H9 (cell line): Measurements from ENCODE around the gene RRP36. TPM values are rescaled to one million over a fixed set of nuclear protein-coding genes. Genes with fewer than 3 reads are reported as not detected.

ENCODE experiments used
- DNase-seq: peaks from one replicate; pipeline ENCODE4 v3.0.0-alpha.2; 2017
- H2AFZ ChIP-seq: one replicate; pipeline ENCODE4 v1.6.1; 2013; ENCODE audit warnings: mild to moderate bottlenecking, low read length, control low read depth, moderate library complexity
- H2AK5ac ChIP-seq: 2 replicates; pipeline ENCODE4 v1.6.1; 2013; ENCODE audit warnings: low read length, control low read depth, mixed read lengths; ENCODE audit not compliant: insufficient read length
- H2BK120ac ChIP-seq: one replicate; pipeline ENCODE4 v1.6.1; 2013; ENCODE audit warnings: low read depth, mild to moderate bottlenecking, low read length, control low read depth, inconsistent platforms; ENCODE audit not compliant: poor library complexity, severe bottlenecking
- H2BK12ac ChIP-seq: 2 replicates; pipeline ENCODE4 v1.6.1; 2013; ENCODE audit warnings: low read length, control low read depth, mixed read lengths, low read depth; ENCODE audit not compliant: insufficient read length
- H2BK15ac ChIP-seq: 2 replicates; pipeline ENCODE4 v1.6.1; 2013; ENCODE audit warnings: low read depth, low read length, control low read depth
- H2BK20ac ChIP-seq: one replicate; pipeline ENCODE4 v1.6.1; 2013; ENCODE audit warnings: low read depth, mild to moderate bottlenecking, low read length, control low read depth, inconsistent platforms; ENCODE audit not compliant: poor library complexity, severe bottlenecking
- H2BK5ac ChIP-seq: 2 replicates; pipeline ENCODE4 v1.6.1; 2013; ENCODE audit warnings: low read length, control low read depth, mixed read lengths; ENCODE audit not compliant: insufficient read length
- H3K14ac ChIP-seq: 2 replicates; pipeline ENCODE4 v1.6.1; 2013; ENCODE audit warnings: low read length, control low read depth; ENCODE audit not compliant: insufficient read depth
- H3K18ac ChIP-seq: 2 replicates; pipeline ENCODE4 v1.6.1; 2013; ENCODE audit warnings: low read depth, mild to moderate bottlenecking, mixed read lengths, low read length, control low read depth; ENCODE audit not compliant: insufficient read length
- H3K23ac ChIP-seq: 2 replicates; pipeline ENCODE4 v1.6.1; 2013; ENCODE audit warnings: low read length, control low read depth, mixed read lengths, low read depth; ENCODE audit not compliant: insufficient read length
- H3K23me2 ChIP-seq: 2 replicates; pipeline ENCODE4 v1.6.1; 2013; ENCODE audit warnings: low read depth, mild to moderate bottlenecking, mixed read lengths, low read length, control low read depth; ENCODE audit not compliant: insufficient read length, poor library complexity, severe bottlenecking
- H3K27ac ChIP-seq: 2 replicates; pipeline ENCODE4 v1.5.1; 2013; ENCODE audit warnings: low read length, control low read depth, mixed read lengths, low read depth; ENCODE audit not compliant: insufficient read length
- H3K27me3 ChIP-seq: 2 replicates; pipeline ENCODE4 v1.6.1; 2013; ENCODE audit warnings: low read length, control low read depth, inconsistent platforms; ENCODE audit not compliant: insufficient read depth
- H3K4ac ChIP-seq: 2 replicates; pipeline ENCODE4 v1.6.1; 2013; ENCODE audit warnings: low read depth, mild to moderate bottlenecking, control low read depth, inconsistent platforms, low read length, moderate library complexity
- H3K4me1 ChIP-seq: 2 replicates; pipeline ENCODE4 v1.6.1; 2013; ENCODE audit warnings: low read length, control low read depth, inconsistent platforms; ENCODE audit not compliant: insufficient read depth
- H3K4me2 ChIP-seq: 2 replicates; pipeline ENCODE4 v1.6.1; 2013; ENCODE audit warnings: low read length, control low read depth, mixed read lengths; ENCODE audit not compliant: insufficient read length, insufficient read depth
- H3K56ac ChIP-seq: 2 replicates; pipeline ENCODE4 v1.6.1; 2013; ENCODE audit warnings: low read depth, mild to moderate bottlenecking, mixed read lengths, low read length, control low read depth; ENCODE audit not compliant: insufficient read length
- H3K79me1 ChIP-seq: 2 replicates; pipeline ENCODE4 v1.6.1; 2013; ENCODE audit warnings: low read depth, mild to moderate bottlenecking, moderate library complexity, low read length, control low read depth, inconsistent platforms; ENCODE audit not compliant: insufficient read depth, poor library complexity, severe bottlenecking
- H3K79me2 ChIP-seq: 2 replicates; pipeline ENCODE4 v1.6.1; 2013; ENCODE audit warnings: low read length, control low read depth, inconsistent platforms; ENCODE audit not compliant: insufficient read depth
- H3K9ac ChIP-seq: 2 replicates; pipeline ENCODE4 v1.6.1; 2013; ENCODE audit warnings: low read length, control low read depth, mixed read lengths; ENCODE audit not compliant: insufficient read length; ENCODE audit errors: extremely low read depth
- H3K9me3 ChIP-seq: one replicate; pipeline ENCODE4 v1.6.1; 2013; ENCODE audit warnings: low read depth, low read length, inconsistent platforms; ENCODE audit not compliant: control insufficient read depth
- H3T11ph ChIP-seq: one replicate; pipeline ENCODE4 v1.6.1; 2013; ENCODE audit warnings: mild to moderate bottlenecking, low read length, control low read depth, inconsistent platforms
- H4K20me1 ChIP-seq: one replicate; pipeline ENCODE4 v1.6.1; 2013; ENCODE audit not compliant: control insufficient read depth, insufficient read length, insufficient read depth
- H4K5ac ChIP-seq: 2 replicates; pipeline ENCODE4 v1.6.1; 2013; ENCODE audit warnings: low read depth, mild to moderate bottlenecking, mixed read lengths, low read length, control low read depth; ENCODE audit not compliant: insufficient read length
- H4K8ac ChIP-seq: replicated peaks from 2 replicates; pipeline ENCODE4 v1.6.1; 2013; ENCODE audit warnings: low read length, control low read depth, mixed read lengths, low read depth; ENCODE audit not compliant: insufficient read length
- H4K91ac ChIP-seq: 2 replicates; pipeline ENCODE4 v1.6.1; 2013; ENCODE audit warnings: low read depth, mild to moderate bottlenecking, moderate library complexity, mixed read lengths, low read length, control low read depth; ENCODE audit not compliant: insufficient read length
- H3K27ac Mint-ChIP-seq, 3 experiments: 2 replicates in 2 of 3; 3 replicates in 1 of 3; pipeline ENCODE4 v1.8.0; 2020 to 2021; ENCODE audit warnings: mixed read lengths in 3 of 3, mild to moderate bottlenecking in 1 of 3, moderate library complexity in 1 of 3
- H3K27me3 Mint-ChIP-seq: 2 replicates; pipeline ENCODE4 v1.8.0; 2021; ENCODE audit warnings: low read depth, mild to moderate bottlenecking, moderate library complexity, mixed read lengths
- H3K36me3 Mint-ChIP-seq, 3 experiments: 2 replicates in 2 of 3; 3 replicates in 1 of 3; pipeline ENCODE4 v1.8.0; 2020 to 2021; ENCODE audit warnings: low read depth in 3 of 3, mixed read lengths in 3 of 3; ENCODE audit not compliant: insufficient read depth in 1 of 3
- H3K4me1 Mint-ChIP-seq, 2 experiments: 2 replicates each; pipeline ENCODE4 v1.8.0; 2020; ENCODE audit warnings: mixed read lengths in 2 of 2
- H3K4me3 Mint-ChIP-seq, 2 experiments: 2 replicates in 1 of 2; 3 replicates in 1 of 2; pipeline ENCODE4 v1.8.0; 2020 to 2021; ENCODE audit warnings: mild to moderate bottlenecking in 2 of 2, mixed read lengths in 2 of 2, moderate library complexity in 1 of 2
- H3K9me3 Mint-ChIP-seq, 2 experiments: 2 replicates in 1 of 2; 3 replicates in 1 of 2; pipeline ENCODE4 v1.8.0; 2020; ENCODE audit warnings: mild to moderate bottlenecking in 2 of 2, mixed read lengths in 2 of 2, moderate library complexity in 1 of 2
- WGBS: extraction: QIAGEN DNeasy Blood & Tissue Kit; methylation state at CpG from one replicate; pipeline ENCODE4 v1.1.7; 2013; ENCODE audit warnings: missing lambda C conversion rate, low lambda C conversion rate, mixed read lengths; ENCODE audit not compliant: insufficient read length; ENCODE audit errors: extremely low coverage; 5-methylcytosine and 5-hydroxymethylcytosine counted together
- total RNA-seq: library from RNA; stranded (reverse); gene quantifications from 2 replicates; pipeline ENCODE4 v1.2.1, GENCODE V29; 2021
- TF ChIP-seq, protein P1 (sequence below): fragments of 200-600 bp; sonication (generic); conservative IDR thresholded peaks from 3 replicates; pipeline ENCODE4 v1.8.0; 2021; ENCODE audit warnings: antibody characterized with exemption, mild to moderate bottlenecking

RRP36 gene
- total RNA-seq, 1 experiment from 2014 or later: 117 TPM

DNA sequence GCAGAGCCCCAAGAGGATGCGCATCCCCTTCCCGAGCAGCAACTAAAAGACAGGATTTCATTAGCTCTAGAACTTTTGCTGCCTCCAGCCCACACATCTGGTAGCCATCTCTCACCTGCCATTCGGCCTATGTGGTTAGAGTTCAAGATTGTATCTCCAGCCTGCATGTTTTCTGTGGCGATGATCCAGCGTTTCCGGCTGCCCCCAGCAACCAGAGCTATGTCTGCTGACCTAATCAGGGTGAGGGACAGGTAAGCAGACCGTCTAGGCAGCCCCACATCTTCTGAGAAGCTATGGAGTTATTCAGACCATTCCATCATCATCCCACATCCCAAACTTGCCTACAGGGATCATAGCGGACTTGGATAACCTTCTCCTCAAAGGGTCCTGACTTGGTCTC, 34.5 kb downstream of the RRP36 start:
- Histone ChIP-seq H2BK12ac (no peak overlapping the region), H3K79me2 (peaks cover 10% of the 10 kb centered on the region; the same call in 1 of the 2 replicates)

More for the DNA sequence above, 34.5 kb downstream of the RRP36 start:
- Histone ChIP-seq H3K4me1 (0 out of 2 replicates have a peak, but pooled peaks cover 4% of the 10 kb centered on the region), H3K4me2 (no peak overlapping the region), H3K14ac (no peak overlapping the region), H2BK120ac (no peak overlapping the region), H3T11ph (no peak overlapping the region), H3K27ac (no peak overlapping the region), H4K20me1 (no peaks in the 10 kb centered on the region), H3K79me1 (peaks cover 3% of the 10 kb centered on the region), H2BK20ac (no peak overlapping the region), H3K9ac (no peak overlapping the region), H2AFZ (no peak overlapping the region), H3K23ac (no peak overlapping the region), H2BK15ac (no peak overlapping the region), H3K23me2 (peaks cover 7% of the 10 kb centered on the region), H4K5ac (no peak overlapping the region), H2BK5ac (no peak overlapping the region), H3K9me3 (no peaks in the 10 kb centered on the region), H3K56ac (no peak overlapping the region), H4K8ac (no peak overlapping the region), H4K91ac (no peak overlapping the region), H3K27me3 (no peaks in the 10 kb centered on the region), H2AK5ac (no peak overlapping the region), H3K4ac (no peak overlapping the region), H3K18ac (no peak overlapping the region)
- TF ChIP-seq, protein P1, sequence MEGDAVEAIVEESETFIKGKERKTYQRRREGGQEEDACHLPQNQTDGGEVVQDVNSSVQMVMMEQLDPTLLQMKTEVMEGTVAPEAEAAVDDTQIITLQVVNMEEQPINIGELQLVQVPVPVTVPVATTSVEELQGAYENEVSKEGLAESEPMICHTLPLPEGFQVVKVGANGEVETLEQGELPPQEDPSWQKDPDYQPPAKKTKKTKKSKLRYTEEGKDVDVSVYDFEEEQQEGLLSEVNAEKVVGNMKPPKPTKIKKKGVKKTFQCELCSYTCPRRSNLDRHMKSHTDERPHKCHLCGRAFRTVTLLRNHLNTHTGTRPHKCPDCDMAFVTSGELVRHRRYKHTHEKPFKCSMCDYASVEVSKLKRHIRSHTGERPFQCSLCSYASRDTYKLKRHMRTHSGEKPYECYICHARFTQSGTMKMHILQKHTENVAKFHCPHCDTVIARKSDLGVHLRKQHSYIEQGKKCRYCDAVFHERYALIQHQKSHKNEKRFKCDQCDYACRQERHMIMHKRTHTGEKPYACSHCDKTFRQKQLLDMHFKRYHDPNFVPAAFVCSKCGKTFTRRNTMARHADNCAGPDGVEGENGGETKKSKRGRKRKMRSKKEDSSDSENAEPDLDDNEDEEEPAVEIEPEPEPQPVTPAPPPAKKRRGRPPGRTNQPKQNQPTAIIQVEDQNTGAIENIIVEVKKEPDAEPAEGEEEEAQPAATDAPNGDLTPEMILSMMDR: no peak
- WGBS: no CpG with 5 or more reads among the region's 8 CpGs
- Mint-ChIP-seq H3K4me1 (peaks cover 38 to 43% of the 10 kb centered on the region in 2 experiments), H3K9me3 (peaks cover 0 to 3% of the 10 kb centered on the region in 2 experiments; a peak in 1 of 5 replicates), H3K4me3 (no peak overlapping the region), H3K27me3 (no peaks in the 10 kb centered on the region; the same call in 1 of the 2 replicates), H3K27ac (peak overlapping the region; percentile 21 to 73 (median 41); a peak in 2 of 7 replicates), H3K36me3 (peaks cover 18 to 38% (median 36%) of the 10 kb centered on the region in 3 experiments)
- DNase-seq: no peak
